A549 (cell line): ENCODE results near the gene HS6ST2.

ENCODE experiments used
- CTCF ChIP-seq: fragments of >200 bp; sonication (Bioruptor Twin); formaldehyde crosslinking; IDR thresholded peaks from 3 replicates; pipeline ENCODE4 v1.5.1; 2016
- HOXB13 ChIP-seq: fragments of 250-450 bp; sonication (Bioruptor Pico); IDR thresholded peaks from 2 replicates; pipeline ENCODE4 v1.5.0; 2020; ENCODE audit warnings: low read depth, mild to moderate bottlenecking, moderate library complexity
- JUN ChIP-seq, 2 experiments: fragments of >200 bp; sonication (Bioruptor Twin); formaldehyde crosslinking; IDR thresholded peaks; 2 replicates in 1 of 2; 3 replicates in 1 of 2; pipeline ENCODE4 v1.6.1; 2016 to 2017
- NPAS2 ChIP-seq: fragments of 250-450 bp; sonication (Bioruptor Pico); IDR thresholded peaks from 2 replicates; pipeline ENCODE4 v1.8.0; 2022; ENCODE audit warnings: mild to moderate bottlenecking, moderate library complexity, borderline replicate concordance
- POLR2AphosphoS2 ChIP-seq: conservative IDR thresholded peaks from 2 replicates; pipeline ENCODE4 v1.6.1; 2012; ENCODE audit warnings: low read length, improper control_type of control experiment, inconsistent platforms
- USF2 ChIP-seq: fragments of 450-650 bp; IDR thresholded peaks from 2 replicates; pipeline ENCODE4 v1.6.1; 2014; ENCODE audit warnings: antibody characterized with exemption

- TF ChIP-seq POLR2AphosphoS2 (no peak), NPAS2 (CRISPR knock-in tag) (no peak), USF2 (no peak), CTCF (no peak), HOXB13 (CRISPR knock-in tag) (no peak), JUN (IDR thresholded peaks at IDR 0.05) (no peak)
These were observed 172.2 kb downstream of the HS6ST2 start for GRCh38 chrX:132786217-132786616.
